IMR-90 (cell line): ENCODE data around the gene THOP1. TPM values are rescaled to one million over a fixed set of nuclear protein-coding genes. Genes with fewer than 3 reads are reported as not detected.
A peak's percentile ranks its signal among the peaks of the same experiment; 100 is the strongest.

Source experiments
- ATAC-seq: fragments of 200-7000 bp; cut with Tn5 transposase; 2 replicates; pipeline ENCODE4 v1.9.1; 2020; ENCODE audit warnings: low read depth, mild to moderate bottlenecking, moderate library complexity
- BruUV-seq: library from RNA; stranded (reverse); fragments of 400-500 nt; replicated peaks from 2 replicates; lab custom pipeline; 2021; lab: Mats Ljungman, UMichigan
- CTCF ChIA-PET: fragments of 300-600 bp; formaldehyde crosslinking; extraction: SDS; loops from one replicate; lab custom pipeline; 2021; ENCODE audit warnings: antibody characterized with exemption; lab: Yijun Ruan, JAX
- POLR2A ChIA-PET: fragments of 300-600 bp; sonication (Branson Sonifier 250); formaldehyde crosslinking; loops from one replicate; lab custom pipeline; 2022; ENCODE audit warnings: antibody characterized with exemption; ENCODE audit not compliant: unreplicated experiment; lab: Charles Lee
- DNase-seq: peaks from one replicate; pipeline ENCODE4 v3.0.0; 2013
- H2AFZ ChIP-seq: replicated peaks from 2 replicates; pipeline ENCODE3; 2013; ENCODE audit warnings: low read length, mild to moderate bottlenecking; ENCODE audit not compliant: poor library complexity
- H2AK5ac ChIP-seq: 2 replicates; pipeline ENCODE4 v1.6.1; 2013; ENCODE audit warnings: low read depth, low read length, inconsistent platforms
- H2AK9ac ChIP-seq: replicated peaks from 2 replicates; pipeline ENCODE3; 2013; ENCODE audit warnings: mild to moderate bottlenecking, low read depth, low read length, moderate library complexity; ENCODE audit not compliant: poor library complexity
- H2BK120ac ChIP-seq: 2 replicates; pipeline ENCODE4 v1.6.1; 2013; ENCODE audit warnings: low read depth, low read length, inconsistent platforms
- H2BK15ac ChIP-seq: 3 replicates; pipeline ENCODE4 v1.6.1; 2013; ENCODE audit warnings: low read depth, low read length, inconsistent platforms
- H2BK20ac ChIP-seq: 2 replicates; pipeline ENCODE4 v1.6.1; 2013; ENCODE audit warnings: low read depth, mild to moderate bottlenecking, inconsistent platforms, low read length, moderate library complexity
- H2BK5ac ChIP-seq: 2 replicates; pipeline ENCODE4 v1.6.1; 2013; ENCODE audit warnings: mild to moderate bottlenecking, low read depth, low read length, inconsistent platforms; ENCODE audit not compliant: poor library complexity, severe bottlenecking
- H3K14ac ChIP-seq: replicated peaks from 2 replicates; pipeline ENCODE4 v1.6.1; 2013; ENCODE audit warnings: low read depth, low read length, inconsistent platforms
- H3K18ac ChIP-seq: 2 replicates; pipeline ENCODE4 v1.6.1; 2013; ENCODE audit warnings: low read depth, low read length, control low read depth
- H3K23ac ChIP-seq: 2 replicates; pipeline ENCODE4 v1.6.1; 2013; ENCODE audit warnings: low read depth, low read length, inconsistent platforms
- H3K27ac ChIP-seq: 2 replicates; pipeline ENCODE4 v1.5.1; 2013; ENCODE audit warnings: mild to moderate bottlenecking, control low read depth, low read length; ENCODE audit not compliant: insufficient read depth
- H3K27me3 ChIP-seq: 2 replicates; pipeline ENCODE4 v1.6.1; 2013; ENCODE audit warnings: low read length; ENCODE audit not compliant: control insufficient read depth, insufficient read depth
- H3K36me3 ChIP-seq: 2 replicates; pipeline ENCODE4 v1.6.1; 2013; ENCODE audit warnings: low read length, mixed read lengths; ENCODE audit not compliant: control insufficient read depth, insufficient read depth
- H3K4ac ChIP-seq: 2 replicates; pipeline ENCODE4 v1.6.1; 2013; ENCODE audit warnings: low read depth, low read length, inconsistent platforms
- H3K4me1 ChIP-seq: 2 replicates; pipeline ENCODE4 v1.6.1; 2013; ENCODE audit warnings: low read length, mixed read lengths; ENCODE audit not compliant: control insufficient read depth, insufficient read depth
- H3K4me2 ChIP-seq: 2 replicates; pipeline ENCODE4 v1.6.1; 2013; ENCODE audit warnings: low read depth, mild to moderate bottlenecking, control low read depth, low read length, moderate library complexity
- H3K4me3 ChIP-seq: 2 replicates; pipeline ENCODE4 v1.5.1; 2013; ENCODE audit warnings: low read depth, mild to moderate bottlenecking, control low read depth, low read length, moderate library complexity; ENCODE audit not compliant: insufficient read depth
- H3K56ac ChIP-seq: 2 replicates; pipeline ENCODE4 v1.6.1; 2013; ENCODE audit warnings: low read length, inconsistent platforms; ENCODE audit not compliant: insufficient read depth; ENCODE audit errors: extremely low read depth
- H3K79me1 ChIP-seq, 2 experiments: 2 replicates each; pipeline ENCODE4 v1.6.1; 2013; ENCODE audit warnings: low read length in 2 of 2, inconsistent platforms in 1 of 2, low read depth in 1 of 2
- H3K9ac ChIP-seq: 2 replicates; pipeline ENCODE4 v1.6.1; 2013; ENCODE audit warnings: low read depth, low read length, control low read depth
- H3K9me1 ChIP-seq: 2 replicates; pipeline ENCODE4 v1.6.1; 2013; ENCODE audit warnings: low read length, inconsistent platforms; ENCODE audit not compliant: insufficient read depth
- H3K9me3 ChIP-seq: 2 replicates; pipeline ENCODE4 v1.6.1; 2013; ENCODE audit warnings: low read length; ENCODE audit not compliant: control insufficient read depth, insufficient read depth
- H4K20me1 ChIP-seq: 2 replicates; pipeline ENCODE4 v1.6.1; 2013; ENCODE audit warnings: low read length, inconsistent platforms; ENCODE audit not compliant: insufficient read depth
- H4K5ac ChIP-seq: 2 replicates; pipeline ENCODE4 v1.6.1; 2013; ENCODE audit warnings: mild to moderate bottlenecking, low read depth, low read length, control low read depth
- H4K8ac ChIP-seq, 2 experiments: 2 replicates each; pipeline ENCODE4 v1.6.1; 2013; ENCODE audit warnings: low read depth in 2 of 2, low read length in 2 of 2, control low read depth in 1 of 2, inconsistent platforms in 1 of 2
- H4K91ac ChIP-seq: 2 replicates; pipeline ENCODE4 v1.6.1; 2013; ENCODE audit warnings: low read depth, low read length, inconsistent platforms; ENCODE audit not compliant: insufficient read depth
- CHD1 ChIP-seq: IDR thresholded peaks from 2 replicates; pipeline ENCODE4 v1.6.1; 2012; ENCODE audit warnings: low read depth, low read length, improper control_type of control experiment
- FOS ChIP-seq: fragments of 150-350 bp; IDR thresholded peaks from 2 replicates; pipeline ENCODE4 v1.6.1; 2016; ENCODE audit warnings: low read depth, low read length
- MAZ ChIP-seq: IDR thresholded peaks from 2 replicates; pipeline ENCODE4 v1.6.1; 2012; ENCODE audit warnings: low read depth, mild to moderate bottlenecking, low read length, improper control_type of control experiment, moderate library complexity, borderline replicate concordance
- MXI1 ChIP-seq: IDR thresholded peaks from 2 replicates; pipeline ENCODE4 v1.6.1; 2012; ENCODE audit warnings: low read depth, mild to moderate bottlenecking, low read length, moderate library complexity, borderline replicate concordance
- NFE2L2 ChIP-seq: fragments of 150-350 bp; IDR thresholded peaks from 2 replicates; pipeline ENCODE4 v1.6.1; 2016; ENCODE audit warnings: low read depth, mild to moderate bottlenecking, low read length
- POLR2A ChIP-seq: IDR thresholded peaks from 2 replicates; pipeline ENCODE4 v1.6.1; 2012; ENCODE audit warnings: mild to moderate bottlenecking, low read depth, low read length
- RAD21 ChIP-seq: IDR thresholded peaks from 2 replicates; pipeline ENCODE4 v1.6.1; 2012; ENCODE audit warnings: low read length, improper control_type of control experiment
- USF2 ChIP-seq: fragments of 150-350 bp; IDR thresholded peaks from 2 replicates; pipeline ENCODE4 v1.6.1; 2017; ENCODE audit warnings: mild to moderate bottlenecking, antibody characterized with exemption, low read length, low read depth
- WGBS, 2 experiments: methylation state at CpG; one replicate each; pipeline versions ENCODE4 v1.1.5 to v1.1.7; 2013; ENCODE audit warnings: missing lambda C conversion rate in 2 of 2; ENCODE audit not compliant: insufficient read length in 1 of 2; ENCODE audit errors: extremely low coverage in 2 of 2; 5-methylcytosine and 5-hydroxymethylcytosine counted together
- dilution Hi-C: fragments of 300-500 bp; cut with HindIII; formaldehyde crosslinking; loops from one replicate; pipeline ENCODE4 v1.14.3; 2018; ENCODE audit warnings: low sequenced_read_pairs; ENCODE audit not compliant: unreplicated experiment
- in situ Hi-C: fragments of 300-500 bp; cut with MboI; formaldehyde crosslinking; loops from 3 replicates; pipeline ENCODE4 v1.14.3; 2019; ENCODE audit warnings: low sequenced_read_pairs, inconsistent platforms, mixed read lengths
- intact Hi-C: fragments of 100-400 bp; cut with micrococcal nuclease; formaldehyde crosslinking; loops from 2 replicates; pipeline ENCODE4 v1.10.0; 2022
- polyA plus RNA-seq, 3 experiments: library from polyadenylated mRNA; depleted of rRNA; stranded (reverse); fragments of >200 nt; gene quantifications; 2 replicates each; pipeline ENCODE4 v1.2.3, GENCODE V29; 2012; ENCODE audit warnings: low replicate concordance in 1 of 3
- total RNA-seq: library from RNA; depleted of rRNA; stranded (reverse); fragments of >200 nt; gene quantifications from 2 replicates; pipeline ENCODE4 v1.2.3, GENCODE V29; 2012

THOP1 gene
- total and polyA plus RNA-seq, 2 of the 4 experiments (the other 2 are of a cell fraction) = 57.5 to 91.9 TPM

DNA sequence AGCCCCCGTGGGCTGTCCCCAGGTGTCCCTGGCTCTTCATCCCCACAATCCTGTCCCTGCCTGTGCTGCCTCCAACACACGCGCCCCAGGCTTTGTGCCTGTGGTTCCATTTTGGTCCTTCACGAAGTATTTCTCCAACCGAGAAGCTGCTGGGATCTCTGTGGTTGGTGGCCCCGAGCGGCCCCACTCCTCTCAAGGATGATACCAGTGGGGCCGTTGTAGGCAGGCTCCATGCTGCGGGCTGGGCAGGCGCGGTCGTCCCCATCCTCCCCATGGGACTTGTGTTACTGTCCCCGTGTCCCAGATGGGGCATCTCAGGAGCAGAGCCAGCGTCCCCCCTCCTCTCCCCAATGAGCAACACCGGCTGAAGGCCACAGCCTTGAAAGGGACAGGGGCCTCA is 30.6 kb downstream of the THOP1 start:
- Histone ChIP-seq H2AK9ac (peak overlapping the region; percentile 24), H2AK5ac (no peak overlapping the region), H4K20me1 (no peaks in the 10 kb centered on the region), H3K36me3 (peaks cover 16% of the 10 kb centered on the region), H3K56ac (no peak overlapping the region), H3K27ac (no peak overlapping the region), H3K18ac (no peak overlapping the region), H3K4ac (no peak overlapping the region), H2BK15ac (no peak overlapping the region), H3K4me3 (no peak overlapping the region), H4K5ac (no peak overlapping the region), H2BK5ac (no peak overlapping the region), H4K91ac (no peak overlapping the region), H3K9ac (no peak overlapping the region), H3K23ac (no peak overlapping the region), H3K4me1 (no peaks in the 10 kb centered on the region; the same call in 1 of the 2 replicates), H2AFZ (no peak overlapping the region), H3K27me3 (no peaks in the 10 kb centered on the region), H4K8ac (no peak overlapping the region), H2BK20ac (no peak overlapping the region), H3K14ac (no peak overlapping the region), H3K4me2 (no peak overlapping the region), H3K79me1 (peaks cover 6 to 7% of the 10 kb centered on the region in 2 experiments; a peak in 2 of 4 replicates), H2BK120ac (no peak overlapping the region), H3K9me1 (0 out of 2 replicates have a peak, but pooled peaks cover 4% of the 10 kb centered on the region), H3K9me3 (no peaks in the 10 kb centered on the region)
- WGBS, 2 experiments = 93% methylated on average over 6 of the region's 15 CpGs; no CpG with 5 or more reads in 1 of the 2 experiments
- BruUV-seq = no TSS peak
- DNase-seq = no peak
- CTCF ChIA-PET = no interaction called here
- in situ Hi-C loops = no loop called here
- dilution Hi-C loops = no loop called here
- ATAC-seq = no peak
- POLR2A ChIA-PET = no interaction called here
- TF ChIP-seq NFE2L2 (no peak), POLR2A (no peak), FOS (no peak), MAZ (no peak), CHD1 (no peak), MXI1 (no peak), RAD21 (no peak), USF2 (no peak)
- intact Hi-C loops = no loop called here
